D721Med (cell line): ENCODE results near the gene PITPNB.

Experiments
- DNase-seq: peaks from one replicate; pipeline ENCODE4 v3.0.0; 2011; ENCODE audit warnings: low spot score; ENCODE audit not compliant: insufficient read length
- FAIRE-seq: peaks from 2 replicates; lab custom pipeline; 2011; peaks lifted over from hg19 to GRCh38; lab: Jason Lieb, UNC
- CTCF ChIP-seq: IDR thresholded peaks from 2 replicates; pipeline ENCODE4 v1.5.1; 2012; ENCODE audit warnings: mild to moderate bottlenecking, control low read depth; ENCODE audit not compliant: insufficient read depth; ENCODE audit errors: missing control alignments

PITPNB gene

DNA sequence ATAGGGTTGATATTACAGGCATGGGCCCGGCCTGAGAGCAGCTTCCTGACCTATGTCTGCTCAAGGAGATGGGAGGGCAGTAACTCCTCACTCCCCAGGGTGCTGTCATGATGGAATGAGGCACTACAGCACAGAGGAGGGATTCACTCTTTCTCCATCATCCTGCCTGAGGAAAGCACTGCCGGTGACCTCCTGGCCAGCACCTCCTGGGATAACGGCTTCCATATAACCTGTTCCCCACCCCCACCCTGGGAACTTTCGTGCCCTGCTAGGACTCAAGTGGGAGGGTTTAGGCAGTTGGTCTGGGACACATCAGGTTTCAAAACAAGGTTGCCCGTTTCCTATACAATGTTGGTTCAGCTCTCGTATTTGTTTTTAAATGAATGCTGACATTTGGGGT, 74.8 kb downstream of the PITPNB start:
- no peak for DNase-seq
- no peak for TF ChIP-seq CTCF
- FAIRE-seq: no peak

DNA sequence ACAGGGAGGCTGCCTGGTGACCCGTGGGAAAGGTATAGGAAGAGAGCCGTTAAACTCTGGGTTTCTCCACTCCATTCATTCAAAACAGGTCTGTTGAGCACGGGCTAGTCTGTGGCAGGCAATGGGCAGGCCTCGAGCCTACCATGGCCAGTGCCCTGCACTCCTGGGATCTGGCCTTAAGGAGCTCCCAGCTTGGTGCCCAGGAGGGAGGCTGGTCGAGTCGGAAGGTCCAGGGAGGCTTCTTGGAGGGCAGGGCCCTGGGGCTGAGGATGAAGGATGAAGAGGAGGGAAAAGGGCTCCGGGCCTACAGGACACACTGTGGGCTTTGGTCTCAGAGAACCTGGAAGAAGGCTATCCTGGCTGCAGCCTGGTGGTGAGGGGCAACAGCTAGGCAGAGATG, 75.6 kb downstream of the PITPNB start:
- DNase-seq (no peak), FAIRE-seq (no peak)
- no peak for TF ChIP-seq CTCF

DNA sequence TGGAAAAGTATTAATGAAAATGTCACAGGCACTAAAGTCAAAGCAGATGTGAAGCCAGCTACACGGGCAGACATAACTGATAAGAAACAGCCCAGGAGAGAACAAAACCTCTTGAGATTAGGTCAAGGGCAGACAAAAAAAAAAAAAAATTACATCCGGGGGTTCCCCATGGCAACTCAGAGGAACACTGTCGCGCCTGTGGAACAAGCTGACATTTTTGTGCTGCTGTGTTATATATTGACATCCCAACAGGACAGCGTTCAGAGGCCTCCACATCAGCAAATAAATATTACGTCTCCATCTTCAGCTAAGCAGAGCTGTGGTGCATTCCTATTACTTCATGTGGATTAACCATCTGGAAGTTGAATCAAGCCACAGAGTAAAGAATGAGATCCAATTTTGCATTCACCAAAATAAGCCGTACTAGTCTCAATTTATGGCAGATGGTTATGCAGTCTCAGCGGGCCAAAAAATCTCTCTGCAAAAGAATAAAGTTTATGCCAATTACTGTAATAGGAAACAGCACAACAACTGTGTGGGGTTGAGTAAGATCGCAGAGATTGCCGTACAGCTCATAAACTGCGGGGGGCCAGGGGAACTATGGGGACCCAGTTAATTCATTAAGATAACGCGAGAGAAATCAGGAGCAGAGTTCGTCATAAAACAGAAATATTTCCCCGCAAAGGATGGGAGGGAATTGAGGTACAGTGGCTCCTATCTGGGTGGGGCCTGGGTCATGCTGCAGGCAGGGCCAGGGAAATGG, 76.2 kb downstream of the PITPNB start:
- TF ChIP-seq CTCF: no peak
- DNase-seq (no peak), FAIRE-seq (no peak)

- no peak for TF ChIP-seq CTCF
- DNase-seq (no peak), FAIRE-seq (no peak)
These were observed 76.9 kb downstream of the PITPNB start for GRCh38 chr22:27842201-27842600.

DNA sequence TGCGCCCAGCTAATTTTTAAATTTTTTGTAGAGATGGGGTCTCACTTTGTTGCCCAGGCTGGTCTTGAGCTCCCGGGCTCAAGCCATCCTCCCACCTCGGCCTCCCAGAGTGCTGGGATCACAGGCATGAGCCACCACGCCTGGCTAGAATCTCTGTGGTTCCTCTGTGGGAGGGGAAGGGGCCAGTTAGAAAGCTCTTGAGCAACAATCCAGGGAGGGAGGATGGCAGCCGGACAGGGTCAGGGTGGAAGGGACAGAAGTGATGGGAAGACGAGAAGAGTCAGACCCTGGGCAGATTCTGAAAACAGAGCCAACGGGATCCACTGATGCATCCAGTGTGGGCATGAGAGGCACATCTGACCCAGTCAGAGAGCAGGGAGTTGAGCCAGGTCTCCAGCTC, 78.6 kb downstream of the PITPNB start:
- FAIRE-seq: no peak
- no peak for DNase-seq
- no peak for TF ChIP-seq CTCF

GRCh38 chr22:27839057-27839660, 79.9 kb downstream of the PITPNB start:
- DNase-seq: no peak
- TF ChIP-seq CTCF: no peak
- no peak for FAIRE-seq

GRCh38 chr22:27836181-27836580, 82.9 kb downstream of the PITPNB start:
- no peak for DNase-seq
- no peak for TF ChIP-seq CTCF
- no peak for FAIRE-seq
